T-cell (primary cell): Measurements from ENCODE around the gene SERP1. TPM values are rescaled to one million over a fixed set of nuclear protein-coding genes. Genes with fewer than 3 reads are reported as not detected.

Experiments
- ATAC-seq, 4 experiments: fragments of 200-7000 bp in 3 of 4; fragments of 150-1000 bp in 1 of 4; cut with Tn5 transposase; replicated peaks in 1 of 4; 1 replicate in 3 of 4; 2 replicates in 1 of 4; pipeline ENCODE4 v1.10.0; 2021; ENCODE audit warnings: moderate library complexity in 3 of 4, mild to moderate bottlenecking in 2 of 4, moderate number of reproducible peaks in 1 of 4
- CTCF ChIA-PET, 2 donors: fragments of 300-600 bp; sonication (Branson Sonifier 250); formaldehyde crosslinking; loops; one replicate each; lab custom pipeline; 2022; ENCODE audit warnings: antibody characterized with exemption in 2 of 2; lab: Charles Lee
- POLR2A ChIA-PET, 2 donors: fragments of 300-600 bp; sonication (Branson Sonifier 250); formaldehyde crosslinking; loops; one replicate each; lab custom pipeline; 2022; ENCODE audit warnings: antibody characterized with exemption in 2 of 2; lab: Charles Lee
- DNase-seq, 35 experiments: peaks; one replicate each; pipeline versions ENCODE4 v3.0.0 to v3.0.0-alpha.2; 2013 to 2023
- H3K27ac ChIP-seq: one replicate; pipeline ENCODE4 v1.5.1; 2013; ENCODE audit warnings: low read length
- H3K27me3 ChIP-seq, 2 experiments: replicated peaks in 1 of 2; 1 replicate in 1 of 2; 2 replicates in 1 of 2; pipeline versions ENCODE4 v1.6.1 to v1.7.0; 2013; ENCODE audit warnings: low read length in 1 of 2, mixed read lengths in 1 of 2; ENCODE audit not compliant: control insufficient read depth in 2 of 2, insufficient read depth in 2 of 2; ENCODE audit errors: extremely low read depth in 1 of 2
- H3K36me3 ChIP-seq, 2 donors: 1 replicate in 1 of 2; 2 replicates in 1 of 2; pipeline versions ENCODE4 v1.6.1 to v1.7.0; 2013; ENCODE audit warnings: low read length in 1 of 2; ENCODE audit not compliant: control insufficient read depth in 2 of 2, insufficient read depth in 1 of 2; ENCODE audit errors: extremely low read depth in 1 of 2
- H3K4me1 ChIP-seq, 2 experiments: 1 replicate in 1 of 2; 2 replicates in 1 of 2; pipeline versions ENCODE4 v1.6.1 to v1.7.0; 2013; ENCODE audit warnings: low read length in 2 of 2, mixed read lengths in 1 of 2; ENCODE audit not compliant: insufficient read depth in 2 of 2, control insufficient read depth in 1 of 2; ENCODE audit errors: extremely low read depth in 1 of 2
- H3K4me3 ChIP-seq, 2 donors: 1 replicate in 1 of 2; 2 replicates in 1 of 2; pipeline versions ENCODE4 v1.5.1 to v1.7.0; 2013; ENCODE audit warnings: mild to moderate bottlenecking in 2 of 2, low read length in 1 of 2, moderate library complexity in 1 of 2; ENCODE audit not compliant: control insufficient read depth in 1 of 2; ENCODE audit errors: extremely low read depth in 1 of 2
- H3K9me3 ChIP-seq: 2 replicates; pipeline ENCODE4 v1.7.0; 2013
- H3K27ac Mint-ChIP-seq, 2 donors: one replicate each; pipeline ENCODE4 v1.8.0; 2020 to 2021; ENCODE audit warnings: mild to moderate bottlenecking in 2 of 2, mixed read lengths in 2 of 2
- H3K27me3 Mint-ChIP-seq, 2 donors: one replicate each; pipeline ENCODE4 v1.8.0; 2021 to 2022; ENCODE audit warnings: mixed read lengths in 2 of 2
- H3K36me3 Mint-ChIP-seq: one replicate; pipeline ENCODE4 v1.8.0; 2021; ENCODE audit warnings: mixed read lengths
- H3K4me1 Mint-ChIP-seq, 3 donors: one replicate each; pipeline ENCODE4 v1.8.0; 2020 to 2022; ENCODE audit warnings: mixed read lengths in 3 of 3, mild to moderate bottlenecking in 1 of 3
- H3K4me3 Mint-ChIP-seq, 3 donors: one replicate each; pipeline ENCODE4 v1.8.0; 2020 to 2022; ENCODE audit warnings: mild to moderate bottlenecking in 3 of 3, mixed read lengths in 3 of 3, moderate library complexity in 3 of 3
- H3K9me3 Mint-ChIP-seq, 3 donors: one replicate each; pipeline ENCODE4 v1.8.0; 2020 to 2022; ENCODE audit warnings: mixed read lengths in 3 of 3
- WGBS: methylation state at CpG from one replicate; pipeline ENCODE4 v1.1.5; 2013; ENCODE audit warnings: missing lambda C conversion rate; ENCODE audit not compliant: insufficient coverage; 5-methylcytosine and 5-hydroxymethylcytosine counted together
- total RNA-seq, 35 experiments: library from RNA in 6 of 35; stranded (reverse) in 6 of 35; fragments of 120-200 nt in 1 of 35; gene quantifications; one replicate each; pipeline versions ENCODE4 v1.2.1 to v1.2.4 and lab custom pipeline; 2013 to 2026

Gene SERP1
- total RNA-seq (100 to 1,000 TPM; 109 to 134 (median 123) TPM), total RNA-seq (lab: John Stamatoyannopoulos, UW) (189 to 325 (median 238) reads per million in 29 experiments)
- total RNA-seq (2013) = 128 TPM

- Histone ChIP-seq H3K4me1 (peaks cover 7 to 27% of the 10 kb centered on the region in 2 experiments), H3K36me3 (peaks cover 0 to 18% of the 10 kb centered on the region in 2 donors), H3K9me3 (no peaks in the 10 kb centered on the region), H3K27ac (peak within 1 kb of the TSS; percentile 89), H3K27me3 (no peaks in the 10 kb centered on the region), H3K4me3 (peak within 1 kb of the TSS; percentile 61 to 98)
- CTCF ChIA-PET = interaction anchor here in 1 of 2 donors (0.9 to 1.4 kb wide), 3 partner anchors 139 to 579 kb away, joined by 3 to 5 read pairs (median 3); partner anchors contain the start of gene TSC22D2
- Mint-ChIP-seq H3K9me3 (no peaks in the 10 kb centered on the region), H3K36me3 (peaks cover 16% of the 10 kb centered on the region), H3K27me3 (no peaks in the 10 kb centered on the region), H3K4me3 (peak within 1 kb of the TSS; percentile 94 to 95 (median 94)), H3K27ac (peak within 1 kb of the TSS; percentile 97 to 99), H3K4me1 (peaks cover 68 to 74% (median 70%) of the 10 kb centered on the region in 3 donors)
- ATAC-seq (peak; percentile 91 to 94 (median 92)), DNase-seq (peak; percentile 97 to 100 (median 99))
- POLR2A ChIA-PET = interaction anchor here (0.6 to 4.8 kb wide), 9 partner anchors 56 to 218 kb away, joined by 3 to 27 read pairs (median 4); partner anchors contain the start of genes ERICH6 (in 1 of the 2), SELENOT (in 1 of the 2), SIAH2 (in 1 of the 2) and TSC22D2 (in 1 of the 2)
- WGBS = under 1% methylated on average over 76 of the region's 86 CpGs
These were observed at the start of gene SERP1, which contains the start of gene EIF2A for GRCh38 chr3:150546226-150547044. Gene SERP1 (minus strand): TSS chr3:150546496. CDS start chr3:150546135, 361 bp downstream. Gene EIF2A (plus strand): TSS chr3:150546787. CDS start chr3:150546803, 16 bp downstream.

- H3K27ac ChIP-seq = no peak overlapping the region
- Mint-ChIP-seq H3K9me3 (no peaks in the 10 kb centered on the region), H3K4me1 (peaks cover 6 to 10% (median 7%) of the 10 kb centered on the region in 3 donors), H3K4me3 (no peak overlapping the region), H3K27me3 (no peaks in the 10 kb centered on the region), H3K36me3 (peaks cover 6% of the 10 kb centered on the region), H3K27ac (no peak overlapping the region)
- ChIA-PET CTCF (no interaction called here), POLR2A (no interaction called here)
- no CpG with 5 or more reads among the region's 4 CpGs for WGBS
- ATAC-seq = no peak
- H3K36me3 ChIP-seq = no peaks in the 10 kb centered on the region
- no peaks in the 10 kb centered on the region for H3K27me3 ChIP-seq
- H3K9me3 ChIP-seq = no peaks in the 10 kb centered on the region
- DNase-seq = no peak
- H3K4me3 ChIP-seq = no peak overlapping the region
- H3K4me1 ChIP-seq = no peaks in the 10 kb centered on the region
These were observed 47.9 kb upstream of the SERP1 start for GRCh38 chr3:150594150-150594549.

DNA sequence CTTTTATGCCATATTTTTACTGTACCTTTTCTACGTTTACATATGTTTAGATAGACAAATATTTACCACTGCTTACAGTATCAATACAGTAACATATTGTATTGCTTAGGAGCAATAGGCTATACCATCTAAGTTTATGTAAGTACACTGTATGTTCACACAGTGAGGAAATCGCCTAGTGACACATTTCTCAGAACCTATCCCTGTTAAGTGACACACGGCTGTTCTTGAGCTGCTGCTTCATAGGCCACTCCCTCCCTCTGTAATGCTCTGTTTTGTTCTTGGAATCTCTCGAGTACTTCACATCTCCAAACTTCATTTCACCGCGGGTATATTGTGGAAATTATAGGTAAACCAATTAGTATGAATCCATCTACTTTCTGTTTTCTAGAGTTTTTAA, 43.5 kb upstream of the SERP1 start:
- DNase-seq (no peak), ATAC-seq (peak in 1 of 4 experiments; percentile 36)
- H3K4me1 ChIP-seq = no peaks in the 10 kb centered on the region
- no peak overlapping the region for H3K27ac ChIP-seq
- no peaks in the 10 kb centered on the region for H3K9me3 ChIP-seq
- CTCF ChIA-PET = interaction anchor here (0.5 to 0.6 kb wide), 2 partner anchors 35 to 86 kb away, joined by 3 to 7 read pairs; no protein-coding TSS in a partner anchor
- no peaks in the 10 kb centered on the region for H3K27me3 Mint-ChIP-seq
- WGBS = 60% methylated on average over 1 of the region's 6 CpGs
- H3K4me3 ChIP-seq = no peak overlapping the region
- no peaks in the 10 kb centered on the region for H3K9me3 Mint-ChIP-seq
- H3K4me3 Mint-ChIP-seq = no peak overlapping the region
- peaks cover 10% of the 10 kb centered on the region for H3K36me3 Mint-ChIP-seq
- H3K36me3 ChIP-seq = peaks cover 0 to 14% of the 10 kb centered on the region in 2 donors
- peaks cover 10 to 16% (median 10%) of the 10 kb centered on the region in 3 donors for H3K4me1 Mint-ChIP-seq
- H3K27me3 ChIP-seq = no peaks in the 10 kb centered on the region
- peak overlapping the region in 1 of 2 donors; percentile 29 for H3K27ac Mint-ChIP-seq
- POLR2A ChIA-PET = interaction anchor here in 1 of 2 donors (0.5 kb wide), 1 partner anchor 174 kb away, joined by 5 read pairs; no protein-coding TSS in a partner anchor

DNA sequence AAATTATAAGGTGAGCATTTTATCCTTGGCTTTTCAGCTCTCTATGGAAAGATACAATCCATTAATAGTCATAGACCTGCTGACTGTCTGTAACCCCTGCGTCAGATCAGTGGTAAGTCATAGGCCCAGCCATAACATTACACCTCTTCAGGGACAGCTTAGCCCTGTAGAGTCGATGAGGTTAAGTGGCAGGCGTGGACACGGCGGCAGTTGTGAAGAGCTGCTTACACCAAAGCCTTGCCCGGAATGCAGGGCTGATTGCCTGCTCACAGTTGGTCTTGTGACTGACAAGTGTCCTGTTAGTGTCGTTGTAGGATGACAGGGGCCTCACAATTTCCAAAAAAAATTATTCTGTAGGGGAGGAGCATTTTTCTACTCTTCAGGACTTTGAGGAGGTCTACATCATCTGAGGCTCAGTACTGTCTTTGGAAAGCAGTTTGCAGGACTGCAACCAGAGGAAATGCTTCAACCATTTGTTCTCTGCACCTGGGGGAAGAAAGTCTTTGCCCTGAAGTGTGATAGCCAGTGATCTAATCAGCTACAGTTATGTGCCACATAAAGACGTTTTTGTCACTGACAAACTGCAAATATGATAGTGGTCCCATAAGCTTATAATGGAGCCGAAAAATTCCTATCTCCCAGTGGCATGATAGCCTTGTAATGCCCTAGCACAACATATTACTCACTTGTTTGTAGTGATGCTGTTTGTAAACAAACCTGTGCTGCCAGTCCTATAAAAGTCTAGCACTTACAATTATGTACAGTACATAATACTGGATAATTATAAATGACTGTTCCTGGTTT, 41.9 kb upstream of the SERP1 start:
- H3K36me3 ChIP-seq = peaks cover 0 to 24% of the 10 kb centered on the region in 2 donors
- H3K4me1 Mint-ChIP-seq = peaks cover 8 to 16% (median 10%) of the 10 kb centered on the region in 3 donors
- DNase-seq (no peak), ATAC-seq (no peak)
- H3K9me3 Mint-ChIP-seq = no peaks in the 10 kb centered on the region
- peak overlapping the region; percentile 72 to 73 for H3K27ac Mint-ChIP-seq
- H3K4me3 ChIP-seq = no peak overlapping the region
- no peak overlapping the region for H3K27ac ChIP-seq
- H3K36me3 Mint-ChIP-seq = peaks cover 14% of the 10 kb centered on the region
- no peaks in the 10 kb centered on the region for H3K9me3 ChIP-seq
- POLR2A ChIA-PET = interaction anchor here (0.6 to 0.7 kb wide), 3 partner anchors 22 to 175 kb away, joined by 3 to 6 read pairs (median 3); partner anchors contain the start of gene SIAH2 (in 1 of the 2)
- 87% methylated on average over 3 of the region's 9 CpGs for WGBS
- no peaks in the 10 kb centered on the region for H3K4me1 ChIP-seq
- CTCF ChIA-PET = interaction anchor here (0.6 to 1.5 kb wide), 2 partner anchors 40 to 249 kb away, joined by 3 to 5 read pairs; no protein-coding TSS in a partner anchor
- no peaks in the 10 kb centered on the region for H3K27me3 ChIP-seq
- no peak overlapping the region for H3K4me3 Mint-ChIP-seq
- no peaks in the 10 kb centered on the region for H3K27me3 Mint-ChIP-seq

DNA sequence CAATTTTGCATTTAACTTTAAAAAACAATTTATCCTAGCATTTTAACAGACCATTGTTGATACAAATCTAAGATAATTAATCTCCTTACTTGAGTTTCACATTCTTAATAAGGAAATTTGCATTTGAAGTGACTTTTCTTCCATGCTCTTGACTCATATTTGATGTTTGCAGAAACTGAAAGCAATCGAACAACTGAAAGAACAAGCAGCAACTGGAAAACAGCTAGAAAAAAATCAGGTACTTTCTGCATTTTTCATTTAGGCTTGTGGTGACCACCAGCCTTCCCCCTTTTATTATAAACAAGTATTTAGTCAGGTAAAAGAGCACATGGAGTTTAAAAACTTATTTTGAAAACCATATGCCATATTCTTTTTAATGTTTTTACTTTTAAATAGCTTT, 36.7 kb upstream of the SERP1 start:
- Histone ChIP-seq H3K36me3 (peaks cover 0 to 44% of the 10 kb centered on the region in 2 donors), H3K4me3 (no peak overlapping the region), H3K27me3 (no peaks in the 10 kb centered on the region), H3K9me3 (no peaks in the 10 kb centered on the region), H3K27ac (no peak overlapping the region), H3K4me1 (no peaks in the 10 kb centered on the region)
- Mint-ChIP-seq H3K27ac (no peak overlapping the region), H3K36me3 (peaks cover 25% of the 10 kb centered on the region), H3K9me3 (no peaks in the 10 kb centered on the region), H3K27me3 (no peaks in the 10 kb centered on the region), H3K4me3 (no peak overlapping the region), H3K4me1 (peaks cover 0 to 7% (median 0%) of the 10 kb centered on the region in 3 donors)
- ATAC-seq = no peak
- WGBS = no CpG with 5 or more reads among the region's 1 CpG
- CTCF ChIA-PET = no interaction called here
- POLR2A ChIA-PET = no interaction called here
- DNase-seq = no peak
